Measurements from ENCODE around the gene ZNF672.

- TF ChIP-seq ZBTB33 (CRISPR knock-in tag; IDR thresholded peaks at IDR 0.05) = no peak
- TF ChIP-seq MAX (IDR thresholded peaks at IDR 0.05) = no peak
- no peak for TF ChIP-seq ZBTB34 (CRISPR knock-in tag; IDR thresholded peaks at IDR 0.05)
- no peak for TF ChIP-seq ZNF335 (CRISPR knock-in tag; IDR thresholded peaks at IDR 0.05)
- TF ChIP-seq SP1 (IDR thresholded peaks at IDR 0.05) = no peak
- no peak for TF ChIP-seq SP1 (CRISPR knock-in tag; IDR thresholded peaks at IDR 0.05)
- TF ChIP-seq POLR2A (IDR thresholded peaks at IDR 0.05; ENCODE audit: insufficient read depth in 1 of 2, low read depth in 2 of 2, low read length in 2 of 2) = no peak
- no peak for TF ChIP-seq REST (IDR thresholded peaks at IDR 0.05; ENCODE audit: borderline replicate concordance in 1 of 2, low read depth in 1 of 2, low read length in 2 of 2)
- no peak for TF ChIP-seq BCL3 (CRISPR knock-in tag; IDR thresholded peaks at IDR 0.05)
- no peak for TF ChIP-seq ETV6 (CRISPR knock-in tag; conservative IDR thresholded peaks at IDR 0.05)
- no peak for TF ChIP-seq FIP1L1 (IDR thresholded peaks at IDR 0.05; ENCODE audit: borderline replicate concordance, insufficient read depth, low read depth, low read length)
- TF ChIP-seq TCF7 (IDR thresholded peaks at IDR 0.05; ENCODE audit: low read depth) = no peak
- TF ChIP-seq CTCF (CRISPR knock-in tag; IDR thresholded peaks at IDR 0.05) = no peak
Observed at GRCh38 chr1:248788327-248788726, 49.7 kb upstream of the ZNF672 start.

Data from HepG2 (cell line).